Superior temporal gyrus (tissue), 1 donor: ENCODE measurements around the gene CLASP1.
"Not testable (repeated sequence)": the region's sequence is repeated elsewhere in the genome, so short reads cannot be mapped to it uniquely, and the experiment has no call there.

ENCODE experiments used
- DNase-seq: peaks from one replicate; pipeline ENCODE4 v3.0.0-alpha.2; 2016; ENCODE audit errors: extremely low spot score

The CLASP1 gene

GRCh38 chr2:121349721-121350401 is 299.4 kb downstream of the CLASP1 start:
- no peak for DNase-seq

GRCh38 chr2:121348128-121348740 is 301.0 kb downstream of the CLASP1 start:
- no peak for DNase-seq

- no peak for DNase-seq
Measured at GRCh38 chr2:121346859-121347258, 302.4 kb downstream of the CLASP1 start.

GRCh38 chr2:121346407-121346806 is 302.9 kb downstream of the CLASP1 start:
- DNase-seq, result no peak

DNA sequence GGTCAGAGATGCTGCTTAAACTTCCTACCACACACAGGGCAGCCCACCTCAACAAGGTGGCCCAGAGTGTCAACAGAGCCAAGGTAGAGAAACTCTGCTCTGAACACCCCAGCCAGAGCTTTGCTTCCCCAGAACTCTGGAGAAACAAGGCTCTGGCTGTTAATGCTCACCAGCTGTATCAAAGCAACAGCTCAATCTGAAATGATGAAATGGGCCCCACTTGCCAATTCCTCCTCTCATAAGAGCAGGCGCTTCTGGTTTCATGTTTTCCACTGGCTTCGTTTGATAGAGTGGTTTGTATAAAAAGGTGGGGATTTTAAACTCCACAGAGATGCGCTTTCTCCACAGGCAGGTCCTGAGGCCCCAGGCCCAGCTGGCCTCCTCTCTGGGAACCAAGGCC is 303.4 kb downstream of the CLASP1 start:
- DNase-seq, result no peak

- DNase-seq, result no peak
Measured at GRCh38 chr2:121345101-121345500, 304.2 kb downstream of the CLASP1 start.

GRCh38 chr2:121343828-121344399 is 305.3 kb downstream of the CLASP1 start:
- DNase-seq, result not testable (repeated sequence)

DNA sequence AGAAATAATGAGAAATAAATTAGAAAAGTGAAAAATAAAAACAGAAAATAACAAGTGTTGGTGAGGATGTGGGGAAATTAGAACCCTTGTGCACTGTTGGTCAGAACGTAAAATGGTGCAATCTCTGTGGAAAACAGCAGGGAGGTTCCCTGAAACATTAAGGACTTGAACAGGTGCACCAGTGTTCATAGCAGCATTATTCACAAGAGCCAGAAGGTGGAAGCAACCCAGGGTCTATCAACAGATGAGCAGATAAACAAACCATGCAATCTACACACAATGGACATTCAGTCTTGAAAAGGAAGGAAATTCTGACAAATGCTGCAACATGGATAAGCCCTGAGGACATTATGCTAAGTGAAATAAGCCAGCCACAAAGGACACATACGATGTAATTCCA is 306.1 kb downstream of the CLASP1 start:
- DNase-seq, result no peak

GRCh38 chr2:121342751-121343150 is 306.5 kb downstream of the CLASP1 start:
- no peak for DNase-seq

DNA sequence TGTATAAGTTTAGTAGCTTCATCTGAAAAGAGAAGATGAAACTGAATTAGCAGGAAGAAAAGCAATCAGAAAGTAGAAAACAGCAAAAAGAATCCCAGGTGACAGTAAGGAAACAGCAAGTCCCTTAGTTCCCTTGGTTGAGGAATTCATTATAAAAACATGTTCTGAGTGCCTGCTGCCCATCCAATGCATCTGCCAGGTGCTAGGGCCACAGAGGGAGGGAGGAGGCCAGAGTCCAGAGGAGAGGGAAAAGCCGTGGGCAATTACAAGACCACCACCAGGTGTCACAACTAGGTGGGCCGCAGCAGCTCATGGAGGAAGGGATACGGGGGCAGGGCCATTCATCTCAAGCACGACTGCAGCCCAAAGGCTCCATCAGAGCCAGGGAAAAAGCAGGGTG is 308.3 kb downstream of the CLASP1 start:
- DNase-seq, result no peak

DNA sequence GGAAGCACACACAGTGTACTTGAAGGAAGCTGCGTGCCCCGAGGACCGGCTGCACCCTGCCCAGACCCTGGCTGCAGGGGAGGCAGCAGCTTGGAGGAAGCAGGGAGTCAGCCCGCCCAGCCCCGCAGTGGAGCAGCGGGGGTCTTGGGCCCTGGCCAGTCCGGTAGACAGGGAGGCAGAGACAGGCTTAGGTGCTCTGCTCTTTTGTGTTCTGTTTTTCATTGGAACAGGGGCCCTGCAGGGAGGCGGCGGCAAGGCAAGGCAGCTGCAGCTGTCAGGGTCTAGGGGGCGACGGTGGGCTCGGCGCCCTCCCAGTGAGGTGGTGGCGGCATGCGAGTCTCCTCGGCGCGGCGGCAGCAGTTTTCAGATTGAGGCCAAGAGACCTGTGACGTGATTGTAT is 311.0 kb downstream of the CLASP1 start:
- DNase-seq, result no peak

- DNase-seq, result no peak
Measured at GRCh38 chr2:121336528-121337294, 312.6 kb downstream of the CLASP1 start.

GRCh38 chr2:121335294-121336290 is 313.7 kb downstream of the CLASP1 start:
- no peak for DNase-seq

DNA sequence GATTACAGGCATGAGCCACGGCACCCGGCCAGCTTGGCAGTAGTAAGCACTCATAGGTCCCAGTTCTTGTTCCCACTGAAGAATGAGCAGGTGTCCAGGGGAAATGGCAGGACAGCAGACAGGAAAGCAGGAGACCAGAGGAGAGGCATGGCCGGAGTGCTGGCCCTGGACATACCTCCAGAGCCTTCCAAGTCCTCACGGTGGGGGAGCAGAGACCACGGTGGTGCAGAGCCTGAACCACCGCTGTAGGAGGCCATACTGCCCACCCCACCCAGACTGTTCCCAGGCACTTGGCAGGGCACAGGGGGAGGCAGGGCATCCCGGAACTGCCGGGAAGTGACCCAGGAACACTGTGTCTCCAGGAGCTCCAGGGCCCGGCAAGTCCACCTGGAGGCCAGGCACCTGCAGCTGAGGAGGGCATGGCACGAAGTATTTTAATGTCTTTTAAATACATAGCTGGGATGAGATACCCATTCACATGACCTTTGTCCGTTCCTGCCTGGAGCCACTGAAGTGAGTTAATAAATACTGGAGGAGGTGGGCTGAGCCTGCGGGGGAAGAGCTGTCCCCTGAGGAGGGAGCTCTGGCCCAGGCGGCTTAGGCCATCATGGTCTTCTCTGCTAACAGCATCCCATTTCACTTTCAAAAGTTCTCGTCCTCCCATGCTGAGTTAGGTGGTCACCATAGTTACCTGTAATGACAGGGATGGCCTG is 314.5 kb downstream of the CLASP1 start:
- DNase-seq, result no peak

GRCh38 chr2:121333834-121334558 is 315.3 kb downstream of the CLASP1 start:
- no peak for DNase-seq

- DNase-seq, result no peak
Measured at GRCh38 chr2:121333231-121333630, 316.0 kb downstream of the CLASP1 start.

GRCh38 chr2:121331324-121331723 is 317.9 kb downstream of the CLASP1 start:
- not testable (repeated sequence) for DNase-seq

GRCh38 chr2:121330921-121331320 is 318.3 kb downstream of the CLASP1 start:
- DNase-seq, result no peak

GRCh38 chr2:121329786-121330185 is 319.5 kb downstream of the CLASP1 start:
- DNase-seq, result no peak

DNA sequence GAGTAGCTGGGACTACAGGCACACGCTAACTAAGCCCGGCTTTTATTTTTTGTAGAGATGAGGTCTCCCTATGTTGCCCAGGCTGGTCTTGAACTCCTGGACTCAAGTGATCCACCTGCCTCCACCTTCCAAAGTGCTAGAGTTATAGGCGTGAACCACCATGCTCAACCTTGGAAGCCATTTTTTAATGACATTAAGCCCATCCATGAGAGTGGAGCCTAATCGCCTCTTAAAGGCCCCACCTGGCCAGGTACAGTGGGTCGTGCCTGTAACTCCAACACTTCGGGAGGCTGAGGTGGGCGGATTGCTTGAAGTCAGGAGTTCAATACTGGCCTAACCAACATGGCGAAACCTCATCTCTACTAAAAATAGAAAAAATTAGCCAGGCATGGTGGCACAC is 322.6 kb downstream of the CLASP1 start:
- DNase-seq, result no peak
